NCI-H187 treated with DMSO at 0.1 percent for 48 hours (cell line): ENCODE data around the gene METTL17.
"Not testable (repeated sequence)": the region's sequence is repeated elsewhere in the genome, so short reads cannot be mapped to it uniquely, and the experiment has no call there.

ENCODE experiments used
- DNase-seq: peaks from one replicate; lab custom pipeline; 2025; lab: John Stamatoyannopoulos, UW

METTL17 gene

GRCh38 chr14:21024585-21025370, 35.0 kb downstream of the METTL17 start, which contains the start of gene NDRG2:
NDRG2 (minus strand) TSS chr14:21025061; CDS start chr14:21023315, 1,746 bp downstream.
- DNase-seq, result no peak

- DNase-seq, result no peak
Observed at GRCh38 chr14:21025371-21026273, 35.8 kb downstream of the METTL17 start.

GRCh38 chr14:21026274-21026987, 36.7 kb downstream of the METTL17 start:
- no peak for DNase-seq

GRCh38 chr14:21026988-21027315, 37.2 kb downstream of the METTL17 start:
- no peak for DNase-seq

GRCh38 chr14:21029917-21030316, 40.1 kb downstream of the METTL17 start, which contains the start of gene TPPP2:
TPPP2 (plus strand) TSS chr14:21030217; CDS start chr14:21030582, 365 bp downstream.
- DNase-seq, result no peak

GRCh38 chr14:21030531-21030930, 40.8 kb downstream of the METTL17 start:
- no peak for DNase-seq

GRCh38 chr14:21032326-21033132, 42.7 kb downstream of the METTL17 start:
- DNase-seq, result no peak

GRCh38 chr14:21033133-21033698, 43.4 kb downstream of the METTL17 start:
- no peak for DNase-seq

GRCh38 chr14:21034707-21035106, 44.9 kb downstream of the METTL17 start, which contains the start of gene RNASE13:
RNASE13 (minus strand) TSS chr14:21034807; CDS start chr14:21034288, 519 bp downstream.
- DNase-seq, result no peak

- DNase-seq, result no peak
Observed at GRCh38 chr14:21036751-21037150, 47.0 kb downstream of the METTL17 start.

- DNase-seq, result no peak
Observed at GRCh38 chr14:21037156-21037555, 47.4 kb downstream of the METTL17 start.

- DNase-seq, result no peak
Observed at GRCh38 chr14:21038441-21039422, 49.0 kb downstream of the METTL17 start.

GRCh38 chr14:21039585-21040369, 50.0 kb downstream of the METTL17 start:
- no peak for DNase-seq

- DNase-seq, result no peak
Observed at GRCh38 chr14:21040370-21040925, 50.7 kb downstream of the METTL17 start.

- DNase-seq, result not testable (repeated sequence)
Observed at GRCh38 chr14:21040941-21041340, 51.2 kb downstream of the METTL17 start.

GRCh38 chr14:21041676-21042433, 52.1 kb downstream of the METTL17 start, which contains the start of gene RNASE7:
RNASE7 (plus strand) TSS chr14:21042362; CDS start chr14:21042993, 631 bp downstream.
- DNase-seq, result no peak

- no peak for DNase-seq
Observed at GRCh38 chr14:21042918-21043317, 53.1 kb downstream of the METTL17 start.
